DMS153 (cell line): Measurements from ENCODE around the gene SLC10A7.

Source experiments
- DNase-seq: peaks from one replicate; lab custom pipeline; 2025; lab: John Stamatoyannopoulos, UW

The SLC10A7 gene

DNA sequence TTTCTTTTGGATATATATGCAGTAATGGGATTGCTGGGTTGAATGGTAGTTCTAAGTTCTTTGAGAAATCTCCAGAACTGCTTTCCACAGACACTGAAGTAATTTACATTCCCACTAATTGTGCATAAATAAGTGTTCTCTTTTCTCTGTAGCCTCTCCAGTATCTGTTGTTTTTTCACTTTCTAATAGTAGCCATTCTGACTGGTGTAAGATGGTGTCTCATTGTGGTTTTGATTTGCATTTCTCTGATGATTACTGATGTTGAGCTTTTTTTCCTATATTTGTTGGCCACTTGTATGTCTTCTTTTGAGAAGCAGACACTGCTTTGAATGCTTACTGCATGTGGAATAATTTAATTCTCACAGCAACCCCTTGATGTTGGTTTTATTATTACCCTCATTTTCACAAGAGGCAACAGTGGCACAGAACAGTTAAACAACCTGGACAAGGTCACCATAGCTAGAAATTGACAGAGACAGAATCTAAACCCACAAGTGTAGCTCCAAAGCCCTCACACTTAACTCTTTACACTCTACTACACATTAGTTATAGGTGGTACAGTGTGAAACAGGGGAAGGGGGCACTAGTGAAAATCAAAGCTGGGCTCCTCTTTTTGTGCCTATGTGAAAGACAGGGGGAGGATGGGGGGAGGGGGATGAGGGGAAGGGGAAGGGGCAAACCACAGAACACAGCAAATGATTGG, 211.3 kb downstream of the SLC10A7 start:
- DNase-seq: no peak

DNA sequence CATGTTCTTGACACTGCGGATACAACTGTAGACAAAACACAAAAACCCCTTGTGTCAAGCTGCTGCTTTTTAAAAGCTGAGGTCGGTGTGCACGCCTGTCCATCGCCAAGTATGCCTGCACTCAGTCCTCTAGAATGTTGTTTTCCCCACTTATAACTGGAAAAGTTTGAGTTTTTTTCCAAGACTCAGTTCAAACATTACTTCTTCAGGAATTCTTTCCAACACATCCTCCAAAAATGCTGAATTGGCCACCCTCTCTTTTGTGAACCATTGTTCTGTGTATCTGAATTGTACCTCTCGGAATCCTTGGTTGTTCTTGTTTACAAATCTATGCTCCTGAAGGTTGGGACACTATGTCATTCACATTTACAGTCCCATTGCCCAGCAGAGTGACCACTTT, 212.8 kb downstream of the SLC10A7 start:
- no peak for DNase-seq

- no peak for DNase-seq
These were observed 218.9 kb downstream of the SLC10A7 start for GRCh38 chr4:146302822-146303221.

- DNase-seq: no peak
These were observed 222.1 kb downstream of the SLC10A7 start for GRCh38 chr4:146299607-146300006.

DNA sequence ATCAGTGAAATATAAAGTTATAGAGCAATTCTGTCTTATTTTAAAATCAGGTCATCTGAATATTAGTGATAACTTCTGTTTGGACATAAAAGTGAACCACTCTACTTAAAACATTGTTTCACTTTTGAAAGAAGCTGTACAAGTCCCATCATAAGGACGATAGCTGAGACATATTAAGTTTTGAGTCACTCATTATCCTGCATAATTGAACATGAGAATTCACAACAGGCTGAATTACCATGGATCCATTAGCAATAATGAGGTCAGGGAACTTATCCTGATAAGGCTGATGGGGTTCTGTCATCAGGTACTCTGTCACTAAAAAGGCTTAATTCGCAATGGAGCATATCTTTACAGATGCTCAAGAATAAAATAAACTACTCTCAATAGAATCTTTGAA, 227.0 kb downstream of the SLC10A7 start:
- DNase-seq: no peak

- no peak for DNase-seq
These were observed 229.2 kb downstream of the SLC10A7 start for GRCh38 chr4:146292508-146292907.

DNA sequence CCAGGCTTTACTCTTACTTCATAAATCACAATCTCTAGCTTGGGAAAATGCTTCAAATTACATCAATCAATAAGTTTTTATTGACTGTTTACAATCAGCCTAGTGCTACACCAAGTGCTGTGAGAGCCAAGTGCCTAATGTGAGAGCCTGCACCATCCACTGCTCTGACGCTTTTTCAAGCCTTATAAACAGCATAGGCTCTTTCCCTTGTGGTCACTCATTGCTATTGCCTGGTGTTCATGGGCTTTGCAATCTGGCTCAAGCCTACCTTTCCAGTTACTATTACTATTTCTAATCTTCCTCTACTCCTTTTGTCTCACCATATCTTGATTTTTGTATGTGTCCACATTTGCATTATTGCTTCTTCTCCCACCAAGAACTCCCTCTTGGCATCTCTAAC, 230.4 kb downstream of the SLC10A7 start:
- no peak for DNase-seq

GRCh38 chr4:146288193-146288592, 233.5 kb downstream of the SLC10A7 start:
- DNase-seq: no peak

- DNase-seq: no peak
These were observed 236.7 kb downstream of the SLC10A7 start for GRCh38 chr4:146285037-146285436.

- DNase-seq: no peak
These were observed 237.7 kb downstream of the SLC10A7 start for GRCh38 chr4:146283758-146284651.

DNA sequence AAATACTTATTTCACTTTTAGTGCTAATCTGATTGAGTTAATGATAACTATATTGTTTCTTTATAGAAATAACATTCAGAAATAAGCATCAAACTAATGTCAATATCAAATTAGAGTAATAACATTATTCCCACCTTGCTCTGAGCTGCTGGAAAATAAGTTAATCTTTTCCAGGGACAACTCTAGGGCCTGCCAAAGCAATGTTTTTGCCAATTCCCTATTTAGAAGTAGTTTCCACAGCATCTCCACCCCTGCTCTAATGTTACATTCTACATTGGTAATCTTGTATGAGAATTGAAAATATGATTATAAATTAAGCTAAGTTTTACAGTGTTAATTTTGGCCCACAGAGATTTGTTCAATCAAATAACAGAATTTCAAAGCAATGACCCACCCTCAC, 239.1 kb downstream of the SLC10A7 start:
- no peak for DNase-seq

GRCh38 chr4:146278986-146279385, 242.8 kb downstream of the SLC10A7 start:
- no peak for DNase-seq

DNA sequence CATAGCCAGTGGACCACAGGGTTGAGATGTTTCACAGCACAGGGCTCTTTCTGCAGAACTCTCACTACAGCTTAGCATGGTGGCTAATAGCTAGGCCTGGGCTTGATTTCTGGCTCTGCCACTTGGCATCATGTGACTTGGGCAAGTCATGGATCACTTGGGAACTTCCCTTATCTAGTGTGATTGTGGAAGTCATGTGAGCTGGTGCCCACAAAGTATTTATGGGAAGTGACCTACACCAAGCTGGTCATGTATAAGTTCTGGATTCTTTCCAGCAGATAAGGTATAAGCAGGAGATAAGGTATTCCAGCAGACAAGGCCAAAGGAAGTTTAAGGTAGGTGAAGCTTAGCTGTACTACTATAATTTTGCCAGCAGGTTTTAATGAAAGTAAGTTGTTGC, 246.4 kb downstream of the SLC10A7 start:
- DNase-seq: no peak

GRCh38 chr4:146274774-146275173, 247.0 kb downstream of the SLC10A7 start:
- no peak for DNase-seq

DNA sequence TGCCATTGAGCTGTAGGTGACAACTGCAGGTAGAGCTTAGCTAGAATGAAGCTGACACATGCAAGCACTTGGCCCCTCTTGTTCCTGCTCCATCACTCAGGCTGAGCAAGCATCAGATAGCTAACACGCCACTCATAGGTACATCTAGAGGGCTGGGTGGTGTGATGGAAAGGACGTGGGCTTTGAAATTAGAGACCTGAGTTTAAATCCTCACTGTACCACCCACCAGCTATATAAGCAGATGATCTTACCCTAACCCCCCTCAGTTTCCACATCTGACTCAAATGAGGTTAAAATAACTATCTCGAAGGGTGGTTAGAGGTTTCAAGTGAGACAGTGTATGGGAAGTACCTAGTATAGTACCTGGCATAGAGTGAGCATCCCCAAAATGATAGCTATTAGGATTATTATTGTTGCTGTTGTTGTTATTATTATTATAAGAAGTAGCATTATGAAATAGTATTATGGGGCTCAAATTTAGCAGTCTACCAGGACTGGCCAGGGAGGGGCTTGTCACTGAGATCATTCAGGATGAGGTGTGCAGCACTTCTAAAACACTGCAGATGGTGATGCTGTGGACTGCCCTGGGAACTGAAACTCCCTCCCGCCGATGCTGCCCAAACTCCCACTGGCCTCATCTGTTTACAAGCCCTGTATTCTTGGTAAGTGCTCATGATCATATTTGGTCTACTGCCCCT, 248.4 kb downstream of the SLC10A7 start:
- no peak for DNase-seq

DNA sequence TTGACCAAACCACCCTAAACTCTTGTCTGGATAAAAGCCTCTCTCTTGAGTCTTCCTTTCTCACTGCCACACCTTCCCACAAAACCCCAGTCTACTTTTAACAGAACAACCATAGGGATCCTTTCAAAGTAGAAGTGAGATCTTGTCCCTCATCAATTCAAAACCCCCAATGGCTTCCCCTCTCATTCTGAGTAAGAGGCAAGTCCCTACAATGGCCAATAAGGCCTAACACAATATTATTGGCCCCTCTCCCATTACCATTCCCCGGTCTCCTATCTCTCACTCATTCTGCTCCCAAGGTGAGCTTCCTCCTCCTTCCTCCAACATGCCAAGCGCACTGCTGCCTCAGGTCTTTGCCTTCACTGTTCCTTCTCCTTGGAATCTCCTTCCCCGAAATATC, 250.3 kb downstream of the SLC10A7 start:
- DNase-seq: no peak

GRCh38 chr4:146269228-146269653, 252.5 kb downstream of the SLC10A7 start:
- no peak for DNase-seq

GRCh38 chr4:146267826-146268225, 253.9 kb downstream of the SLC10A7 start:
- no peak for DNase-seq

GRCh38 chr4:146265950-146266490, 255.7 kb downstream of the SLC10A7 start:
- DNase-seq: no peak

DNA sequence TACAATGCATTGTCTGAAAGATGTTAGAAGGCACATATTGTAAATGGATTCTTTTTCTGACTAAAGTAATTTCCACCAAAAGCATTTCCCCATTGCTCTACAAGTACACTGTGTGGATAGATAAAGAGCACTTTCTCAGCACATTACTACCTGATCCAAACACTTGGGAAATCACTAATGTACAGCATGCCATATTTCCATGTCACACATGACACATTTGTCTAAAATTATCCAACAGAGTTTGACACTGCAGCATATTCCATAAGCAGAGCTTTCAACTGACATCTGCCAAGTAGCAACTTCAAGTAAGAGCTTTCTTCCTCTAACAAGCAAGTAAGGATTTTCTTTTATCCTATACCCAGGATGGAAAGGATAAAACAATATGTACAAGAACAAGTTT, 257.9 kb downstream of the SLC10A7 start:
- DNase-seq: no peak

DNA sequence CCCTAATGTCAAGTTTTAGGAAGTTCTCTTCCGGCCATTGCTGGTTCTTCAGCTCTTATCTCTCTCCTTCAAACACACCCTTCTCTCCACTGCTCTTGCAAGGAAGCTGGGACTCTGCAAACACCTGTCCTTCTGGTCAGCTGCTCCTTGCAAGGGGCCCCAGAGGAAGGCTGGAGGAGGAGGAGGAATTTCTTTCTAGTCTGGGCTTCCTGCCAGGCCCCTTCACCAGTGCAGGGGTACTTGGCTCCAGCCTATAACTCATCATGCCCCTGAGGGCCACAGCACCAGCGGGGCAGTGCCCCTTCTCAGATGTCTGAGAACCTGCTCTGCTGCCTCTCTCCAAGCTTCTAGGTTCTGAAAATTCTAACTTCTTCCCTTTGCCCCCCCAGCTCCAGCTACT, 260.7 kb downstream of the SLC10A7 start:
- DNase-seq: no peak

DNA sequence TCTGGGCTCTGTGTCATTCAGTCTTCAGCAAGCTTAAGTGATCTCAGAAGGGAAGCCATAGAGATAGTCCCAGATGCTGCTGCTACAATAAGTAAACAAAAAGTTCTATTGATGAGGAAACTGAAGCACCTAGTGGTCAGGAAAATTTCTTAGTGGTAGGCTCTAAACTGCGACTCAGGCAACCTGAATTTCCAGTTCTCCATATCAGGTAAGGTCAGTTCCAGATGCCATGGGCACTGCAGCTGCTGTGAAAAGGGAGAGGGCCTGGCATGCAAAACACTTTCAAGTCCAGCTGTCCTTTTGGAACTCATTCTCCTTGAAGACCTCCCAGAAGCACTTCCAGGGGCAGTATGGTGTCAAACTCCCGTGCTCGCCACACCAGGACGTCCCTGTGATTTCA, 261.2 kb downstream of the SLC10A7 start:
- no peak for DNase-seq
